Central memory CD8-positive, alpha-beta T cell (primary cell): Measurements from ENCODE around the gene RIT1.

Experiments
- ATAC-seq: fragments of 150-1000 bp; cut with Tn5 transposase; replicated peaks from 2 replicates; pipeline ENCODE4 v1.10.0; 2022; ENCODE audit warnings: mild to moderate bottlenecking, moderate FRiP score, moderate number of reproducible peaks; ENCODE audit not compliant: poor library complexity, severe bottlenecking; ENCODE audit errors: extremely low read depth
- DNase-seq, 2 donors: peaks; one replicate each; pipeline ENCODE4 v3.0.0; 2021; ENCODE audit warnings: low spot score in 2 of 2
- H3K27ac Mint-ChIP-seq: one replicate; pipeline ENCODE4 v1.8.0; 2022; ENCODE audit warnings: low read depth, mild to moderate bottlenecking, moderate library complexity, mixed read lengths
- H3K27me3 Mint-ChIP-seq: one replicate; pipeline ENCODE4 v1.8.0; 2022; ENCODE audit warnings: mixed read lengths
- H3K36me3 Mint-ChIP-seq: one replicate; pipeline ENCODE4 v1.8.0; 2022; ENCODE audit warnings: mild to moderate bottlenecking, moderate library complexity, mixed read lengths; ENCODE audit not compliant: insufficient read depth
- H3K4me1 Mint-ChIP-seq: one replicate; pipeline ENCODE4 v1.8.0; 2022; ENCODE audit warnings: mixed read lengths
- H3K4me3 Mint-ChIP-seq: one replicate; pipeline ENCODE4 v1.8.0; 2022; ENCODE audit warnings: mild to moderate bottlenecking, moderate library complexity, mixed read lengths
- H3K9me3 Mint-ChIP-seq: one replicate; pipeline ENCODE4 v1.8.0; 2022; ENCODE audit warnings: mixed read lengths

The RIT1 gene

DNA sequence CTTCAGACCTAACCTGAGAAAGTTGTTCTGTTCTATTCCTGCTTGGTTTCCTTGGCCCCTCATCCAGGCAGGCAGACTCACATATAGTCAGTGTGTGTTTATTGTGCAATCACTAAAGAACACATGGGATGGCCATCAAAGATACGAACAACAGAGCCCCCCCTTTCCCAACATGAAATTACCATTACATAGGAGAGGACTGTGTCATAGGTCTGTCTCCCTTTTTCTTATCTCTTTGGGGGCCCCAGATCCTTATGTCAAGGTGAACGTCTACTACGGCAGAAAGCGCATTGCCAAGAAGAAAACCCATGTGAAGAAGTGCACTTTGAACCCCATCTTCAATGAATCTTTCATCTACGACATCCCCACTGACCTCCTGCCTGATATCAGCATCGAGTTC lies 30.2 kb downstream of the RIT1 start:
- Mint-ChIP-seq H3K27me3 (no peaks in the 10 kb centered on the region), H3K27ac (no peak overlapping the region)
- no peak for DNase-seq

DNA sequence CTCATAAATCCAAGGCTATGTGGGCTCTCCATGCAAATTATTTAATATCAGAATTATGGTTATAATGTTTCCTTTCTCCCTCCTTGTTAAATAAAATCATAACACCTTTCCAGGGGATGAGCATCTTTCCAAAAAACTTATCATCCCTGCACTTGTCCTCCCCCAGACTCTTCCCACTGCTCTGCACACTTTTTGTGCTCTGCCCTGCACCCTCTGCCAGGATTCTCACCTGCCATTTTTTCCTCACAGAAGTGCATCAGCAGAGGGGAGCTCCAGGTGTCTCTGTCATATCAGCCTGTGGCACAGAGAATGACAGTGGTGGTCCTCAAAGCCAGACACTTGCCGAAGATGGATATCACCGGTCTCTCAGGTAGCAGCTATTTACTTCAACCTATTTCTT lies 30.9 kb downstream of the RIT1 start:
- H3K9me3 Mint-ChIP-seq: no peaks in the 10 kb centered on the region
- H3K27me3 Mint-ChIP-seq: no peaks in the 10 kb centered on the region
- H3K4me1 Mint-ChIP-seq: no peaks in the 10 kb centered on the region
- DNase-seq: no peak
- peaks cover 33% of the 10 kb centered on the region for H3K36me3 Mint-ChIP-seq
- H3K4me3 Mint-ChIP-seq: no peak overlapping the region
- no peak for ATAC-seq
- H3K27ac Mint-ChIP-seq: no peak overlapping the region

More for the DNA sequence above, 30.2 kb downstream of the RIT1 start:
- Mint-ChIP-seq H3K4me1 (no peaks in the 10 kb centered on the region), H3K4me3 (no peak overlapping the region), H3K36me3 (peaks cover 32% of the 10 kb centered on the region), H3K9me3 (no peaks in the 10 kb centered on the region)
- ATAC-seq: no peak

DNA sequence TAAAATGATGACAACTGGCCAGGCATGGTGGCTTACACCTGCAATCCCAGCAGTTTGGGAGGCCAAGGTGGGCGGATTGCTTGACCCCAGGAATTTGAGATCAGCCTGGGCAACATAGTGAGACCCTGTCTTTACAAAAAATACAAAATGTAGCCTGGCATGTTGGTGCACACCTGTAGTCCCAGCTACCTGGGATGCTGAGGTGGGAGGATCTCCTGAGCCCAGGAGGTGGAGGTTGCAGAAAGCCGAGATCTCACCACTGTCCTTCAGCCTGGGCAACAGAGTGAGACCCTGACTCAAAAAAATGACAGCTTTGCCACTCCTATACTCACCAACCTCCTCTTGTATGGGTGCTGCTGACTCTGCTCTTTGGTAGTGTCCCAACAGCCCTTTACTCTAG lies 33.2 kb downstream of the RIT1 start:
- ATAC-seq: no peak

DNA sequence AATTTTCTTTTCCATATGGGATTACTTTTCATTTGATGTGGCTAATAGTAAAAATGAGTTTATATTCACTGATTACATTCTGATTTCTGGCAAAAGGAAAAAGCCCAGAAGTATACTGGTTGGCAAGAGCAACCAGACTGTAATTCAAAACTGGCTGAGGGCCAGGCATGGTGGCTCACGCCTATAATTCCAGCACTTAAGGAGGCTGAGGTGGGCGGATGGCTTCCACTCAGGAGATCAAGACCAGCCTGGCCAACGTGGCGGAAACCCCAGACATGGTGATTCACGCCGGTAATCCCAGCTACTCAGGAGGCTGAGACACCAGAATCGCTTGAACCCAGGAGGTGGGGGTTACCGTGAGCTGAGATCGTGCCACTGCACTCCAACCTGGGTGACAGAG lies 37.3 kb downstream of the RIT1 start:
- ATAC-seq (no peak), DNase-seq (no peak)
- Mint-ChIP-seq H3K4me3 (no peak overlapping the region), H3K4me1 (peaks cover 10% of the 10 kb centered on the region), H3K36me3 (peaks cover 17% of the 10 kb centered on the region), H3K27me3 (no peaks in the 10 kb centered on the region), H3K27ac (no peak overlapping the region), H3K9me3 (no peaks in the 10 kb centered on the region)

More for the DNA sequence above, 33.2 kb downstream of the RIT1 start:
- H3K9me3 Mint-ChIP-seq: no peaks in the 10 kb centered on the region
- peak overlapping the region; percentile 81 for H3K27ac Mint-ChIP-seq
- no peaks in the 10 kb centered on the region for H3K27me3 Mint-ChIP-seq
- DNase-seq: no peak
- H3K4me1 Mint-ChIP-seq: no peaks in the 10 kb centered on the region
- peaks cover 25% of the 10 kb centered on the region for H3K36me3 Mint-ChIP-seq
- no peak overlapping the region for H3K4me3 Mint-ChIP-seq

DNA sequence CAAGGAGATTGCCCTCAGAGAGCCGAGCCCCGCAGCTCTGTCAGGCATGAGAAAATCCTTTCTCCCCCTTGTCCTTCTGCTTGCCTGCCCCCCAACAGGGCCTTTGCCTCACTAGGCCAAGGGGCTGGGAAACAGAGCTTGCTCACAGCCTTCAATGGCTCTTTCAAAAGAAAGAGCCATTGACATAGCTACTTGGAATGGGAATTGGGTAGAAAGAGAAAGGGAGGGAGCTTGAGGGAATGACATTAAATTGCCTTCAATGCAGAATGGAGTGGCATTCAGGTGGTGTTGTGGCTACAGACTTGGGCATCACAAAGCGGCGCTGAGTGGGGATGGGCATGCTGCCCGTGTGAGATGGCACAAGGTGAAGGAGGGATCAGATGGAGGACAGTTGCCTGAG lies 38.6 kb downstream of the RIT1 start:
- H3K27ac Mint-ChIP-seq: no peak overlapping the region
- H3K4me3 Mint-ChIP-seq: no peak overlapping the region
- H3K27me3 Mint-ChIP-seq: no peaks in the 10 kb centered on the region
- H3K9me3 Mint-ChIP-seq: no peaks in the 10 kb centered on the region
- peaks cover 21% of the 10 kb centered on the region for H3K36me3 Mint-ChIP-seq
- peaks cover 13% of the 10 kb centered on the region for H3K4me1 Mint-ChIP-seq
- no peak for DNase-seq
- ATAC-seq: no peak

DNA sequence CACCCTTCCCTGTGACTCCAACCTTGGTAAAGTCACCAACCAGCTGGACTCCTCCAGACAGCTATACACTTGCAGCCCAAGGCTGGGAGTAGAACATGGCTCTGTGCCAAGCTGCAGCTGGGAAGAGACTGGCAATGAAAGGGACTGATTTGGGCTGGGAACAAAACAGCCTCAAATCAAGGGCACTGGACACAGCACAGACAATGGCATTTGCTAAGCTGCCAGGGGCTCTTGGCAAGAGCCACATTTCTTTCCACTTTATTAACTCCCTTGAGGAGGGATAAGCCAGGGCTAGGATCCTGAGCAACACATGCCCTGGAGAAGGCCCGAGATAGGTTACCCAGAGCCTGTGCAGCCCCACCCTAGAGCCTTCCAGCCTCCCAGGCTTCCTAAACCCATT lies 39.8 kb downstream of the RIT1 start:
- ATAC-seq: no peak
- no peak overlapping the region for H3K4me3 Mint-ChIP-seq
- no peak overlapping the region for H3K27ac Mint-ChIP-seq
- H3K36me3 Mint-ChIP-seq: peaks cover 23% of the 10 kb centered on the region
- no peaks in the 10 kb centered on the region for H3K27me3 Mint-ChIP-seq
- no peak for DNase-seq
- H3K4me1 Mint-ChIP-seq: peaks cover 17% of the 10 kb centered on the region
- no peaks in the 10 kb centered on the region for H3K9me3 Mint-ChIP-seq

- DNase-seq (no peak), ATAC-seq (no peak)
- Mint-ChIP-seq H3K4me1 (peaks cover 17% of the 10 kb centered on the region), H3K36me3 (peaks cover 20% of the 10 kb centered on the region), H3K9me3 (no peaks in the 10 kb centered on the region), H3K27me3 (no peaks in the 10 kb centered on the region), H3K27ac (no peak overlapping the region), H3K4me3 (no peak overlapping the region)
These were observed 43.4 kb downstream of the RIT1 start for GRCh38 chr1:155867766-155868165.

GRCh38 chr1:155864393-155864792 lies 46.8 kb downstream of the RIT1 start:
- DNase-seq (no peak), ATAC-seq (no peak)
- Mint-ChIP-seq H3K4me1 (peaks cover 37% of the 10 kb centered on the region), H3K9me3 (no peaks in the 10 kb centered on the region), H3K4me3 (no peak overlapping the region), H3K36me3 (peaks cover 22% of the 10 kb centered on the region), H3K27ac (no peak overlapping the region), H3K27me3 (no peaks in the 10 kb centered on the region)

GRCh38 chr1:155861896-155862295 lies 49.3 kb downstream of the RIT1 start:
- H3K9me3 Mint-ChIP-seq: no peaks in the 10 kb centered on the region
- DNase-seq (no peak), ATAC-seq (no peak)
- no peak overlapping the region for H3K27ac Mint-ChIP-seq
- no peak overlapping the region for H3K4me3 Mint-ChIP-seq
- peaks cover 18% of the 10 kb centered on the region for H3K36me3 Mint-ChIP-seq
- no peaks in the 10 kb centered on the region for H3K27me3 Mint-ChIP-seq
- peaks cover 41% of the 10 kb centered on the region for H3K4me1 Mint-ChIP-seq

GRCh38 chr1:155860970-155861510 lies 50.1 kb downstream of the RIT1 start:
- Mint-ChIP-seq H3K4me3 (peak overlapping the region; percentile 86), H3K36me3 (peaks cover 18% of the 10 kb centered on the region), H3K4me1 (peaks cover 49% of the 10 kb centered on the region), H3K9me3 (no peaks in the 10 kb centered on the region), H3K27me3 (no peaks in the 10 kb centered on the region), H3K27ac (peak overlapping the region; percentile 94)
- DNase-seq (no peak), ATAC-seq (no peak)

DNA sequence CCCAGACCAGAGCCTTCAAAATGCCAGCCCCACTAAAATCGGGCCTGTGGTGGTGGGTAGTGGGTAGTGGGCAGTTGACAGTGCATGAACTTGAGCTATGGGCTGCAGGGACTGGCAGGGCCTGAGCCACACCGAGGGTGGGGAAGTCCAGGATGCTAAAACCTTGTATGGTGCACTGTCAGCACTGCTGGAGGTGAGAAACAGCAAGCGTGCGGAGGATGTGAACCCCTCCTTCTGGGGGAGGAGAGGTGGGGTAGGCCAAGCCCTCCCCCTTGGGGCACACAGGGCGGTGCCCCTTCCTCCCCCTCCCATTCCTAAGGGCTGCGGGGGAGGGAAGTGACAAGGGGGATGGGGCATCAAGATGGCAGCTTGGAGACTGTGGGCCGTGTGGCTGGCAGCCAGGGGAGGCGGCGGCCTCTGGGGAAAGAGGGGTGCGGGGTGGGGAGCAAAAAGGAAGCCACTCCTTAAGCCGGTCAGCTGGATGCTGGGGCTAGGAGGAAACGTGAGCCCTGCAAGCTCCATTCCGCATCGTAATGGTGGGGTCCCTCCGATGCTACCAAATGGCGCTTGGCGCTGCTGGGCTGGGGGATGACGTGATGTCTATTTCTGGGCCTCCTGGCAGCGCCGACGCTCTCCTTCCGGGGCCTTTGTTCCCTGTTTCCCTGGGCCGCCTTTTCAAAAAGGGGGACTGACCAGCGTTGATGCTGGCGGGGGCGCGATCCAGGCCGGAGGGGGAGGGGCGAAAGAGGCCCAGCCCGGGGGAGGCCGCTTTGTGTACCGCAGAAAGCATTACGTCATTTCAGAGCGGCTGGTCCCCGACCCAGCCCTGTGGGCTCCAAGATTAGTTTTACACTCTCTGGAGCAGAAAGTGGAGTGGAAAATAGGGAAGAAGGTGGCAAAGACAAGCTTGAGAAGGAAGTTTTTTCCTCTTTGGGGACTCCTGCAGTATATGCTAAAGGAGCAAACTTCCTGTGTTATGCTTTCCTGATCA lies 51.0 kb downstream of the RIT1 start:
- H3K4me3 Mint-ChIP-seq: peak overlapping the region; percentile 86
- DNase-seq: peak; percentile 50 to 78
- no peaks in the 10 kb centered on the region for H3K9me3 Mint-ChIP-seq
- peaks cover 14% of the 10 kb centered on the region for H3K36me3 Mint-ChIP-seq
- peak overlapping the region; percentile 94 for H3K27ac Mint-ChIP-seq
- peaks cover 53% of the 10 kb centered on the region for H3K4me1 Mint-ChIP-seq
- H3K27me3 Mint-ChIP-seq: no peaks in the 10 kb centered on the region
- ATAC-seq: peak; percentile 82

- ATAC-seq (peak; percentile 62), DNase-seq (peak; percentile 80)
- Mint-ChIP-seq H3K9me3 (no peaks in the 10 kb centered on the region), H3K27ac (peak within 1 kb of the TSS; percentile 94), H3K4me1 (peaks cover 56% of the 10 kb centered on the region), H3K36me3 (peaks cover 19% of the 10 kb centered on the region), H3K27me3 (no peaks in the 10 kb centered on the region), H3K4me3 (peak within 1 kb of the TSS; percentile 86)
These were observed 51.8 kb downstream of the RIT1 start, which contains the start of gene SYT11 for GRCh38 chr1:155859234-155859829. SYT11 (plus strand) TSS chr1:155859567; CDS start chr1:155859762, 195 bp downstream.
